ENCODE data around the gene CPE. TPM values are rescaled to one million over a fixed set of nuclear protein-coding genes. Genes with fewer than 3 reads are reported as not detected.
"Not testable (repeated sequence)": the region's sequence is repeated elsewhere in the genome, so short reads cannot be mapped to it uniquely, and the experiment has no call there.

CPE gene
- 106 and 113 TPM in 2 replicates for polyA plus RNA-seq (2014; cell fraction: cytosol; rRNA removed)
- polyA plus RNA-seq (2014; cell fraction: nucleus; rRNA removed): 38.1 and 46.7 TPM in 2 replicates

DNA sequence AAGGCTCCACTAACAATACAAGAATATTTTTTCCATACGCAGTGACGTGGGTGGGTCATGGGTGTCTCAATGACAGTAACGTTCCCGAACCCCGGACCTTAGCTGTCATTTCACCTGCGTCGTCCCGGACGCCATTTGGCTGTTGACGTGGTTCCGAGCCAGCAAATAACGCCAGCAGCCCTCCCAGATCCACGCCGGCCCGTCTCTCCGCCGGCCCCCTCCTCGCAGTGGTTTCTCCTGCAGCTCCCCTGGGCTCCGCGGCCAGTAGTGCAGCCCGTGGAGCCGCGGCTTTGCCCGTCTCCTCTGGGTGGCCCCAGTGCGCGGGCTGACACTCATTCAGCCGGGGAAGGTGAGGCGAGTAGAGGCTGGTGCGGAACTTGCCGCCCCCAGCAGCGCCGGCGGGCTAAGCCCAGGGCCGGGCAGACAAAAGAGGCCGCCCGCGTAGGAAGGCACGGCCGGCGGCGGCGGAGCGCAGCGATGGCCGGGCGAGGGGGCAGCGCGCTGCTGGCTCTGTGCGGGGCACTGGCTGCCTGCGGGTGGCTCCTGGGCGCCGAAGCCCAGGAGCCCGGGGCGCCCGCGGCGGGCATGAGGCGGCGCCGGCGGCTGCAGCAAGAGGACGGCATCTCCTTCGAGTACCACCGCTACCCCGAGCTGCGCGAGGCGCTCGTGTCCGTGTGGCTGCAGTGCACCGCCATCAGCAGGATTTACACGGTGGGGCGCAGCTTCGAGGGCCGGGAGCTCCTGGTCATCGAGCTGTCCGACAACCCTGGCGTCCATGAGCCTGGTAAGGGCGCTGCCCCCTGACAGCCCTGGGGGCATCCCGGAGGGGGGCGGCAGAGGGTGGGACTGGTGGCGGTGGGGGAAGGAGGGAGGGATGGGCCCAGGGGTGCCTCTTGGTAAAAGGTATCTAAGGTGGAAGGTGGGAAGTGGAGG is at the start of gene CPE:
CPE (plus strand) TSS at position 264 of the 933 bp plus-strand sequence; CDS start at position 478, 214 bp downstream.
- peak; percentile 83 for DNase-seq (ENCODE audit: low spot score)

DNA sequence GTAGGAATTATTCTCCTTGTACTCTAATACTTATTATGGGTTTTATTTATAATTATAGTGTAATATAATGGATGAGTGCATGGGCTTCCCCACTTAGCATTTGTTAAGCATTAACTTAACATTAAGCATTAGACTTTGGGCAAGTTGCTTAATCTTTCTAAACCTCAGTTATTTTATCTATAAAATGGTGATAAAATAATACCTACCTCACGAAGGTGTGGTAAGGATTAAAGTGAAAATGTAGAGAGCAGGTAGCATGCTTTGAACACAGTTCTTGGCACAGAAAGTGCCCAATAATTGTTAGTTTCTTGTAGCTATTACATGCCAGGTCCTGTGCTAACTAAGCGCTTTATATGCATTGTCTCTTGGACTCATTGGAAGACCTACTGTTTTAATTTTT is 48.7 kb upstream of the CPE start:
- DNase-seq (ENCODE audit: low spot score): no peak

DNA sequence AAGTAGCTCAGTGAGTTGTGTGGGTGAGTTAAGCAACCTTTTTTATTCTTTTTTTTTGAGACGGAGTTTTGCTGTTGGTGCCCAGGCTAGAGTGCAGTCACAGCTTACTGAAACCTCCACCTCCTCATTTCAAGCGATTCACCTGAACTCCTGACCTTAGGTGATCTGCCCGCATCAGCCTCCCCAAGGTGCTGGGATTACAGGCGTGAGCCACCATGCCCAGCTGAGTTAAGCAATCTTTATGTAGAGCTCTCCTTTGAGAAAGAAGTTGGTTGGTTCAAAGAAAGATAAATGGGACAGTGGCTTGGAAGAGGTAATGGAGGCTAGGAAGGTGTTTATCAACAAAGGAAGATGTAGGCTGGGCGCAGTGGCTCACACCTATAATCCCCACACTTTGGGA is 48.1 kb upstream of the CPE start:
- no peak for DNase-seq (ENCODE audit: low spot score)

DNA sequence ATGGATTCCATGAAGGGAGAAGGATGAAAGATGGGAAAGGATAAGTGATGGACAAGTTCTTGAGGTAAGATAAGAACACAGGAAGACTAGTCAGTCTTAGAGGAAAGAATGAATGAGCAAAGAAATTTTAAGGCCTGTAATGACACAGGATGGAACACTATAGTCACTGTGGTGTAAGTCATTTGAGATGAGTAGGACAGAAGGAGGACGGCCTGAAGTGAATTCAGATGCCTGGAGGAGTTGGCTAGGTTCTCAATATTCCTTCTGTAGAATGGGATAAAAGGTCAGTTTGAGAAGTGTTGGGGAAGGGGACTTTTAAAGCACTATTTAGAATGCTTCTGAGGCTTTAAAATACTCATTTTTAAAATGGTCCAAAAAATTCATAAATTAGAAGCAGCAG is 47.4 kb upstream of the CPE start:
- peak; percentile 28 for DNase-seq (ENCODE audit: low spot score)

DNA sequence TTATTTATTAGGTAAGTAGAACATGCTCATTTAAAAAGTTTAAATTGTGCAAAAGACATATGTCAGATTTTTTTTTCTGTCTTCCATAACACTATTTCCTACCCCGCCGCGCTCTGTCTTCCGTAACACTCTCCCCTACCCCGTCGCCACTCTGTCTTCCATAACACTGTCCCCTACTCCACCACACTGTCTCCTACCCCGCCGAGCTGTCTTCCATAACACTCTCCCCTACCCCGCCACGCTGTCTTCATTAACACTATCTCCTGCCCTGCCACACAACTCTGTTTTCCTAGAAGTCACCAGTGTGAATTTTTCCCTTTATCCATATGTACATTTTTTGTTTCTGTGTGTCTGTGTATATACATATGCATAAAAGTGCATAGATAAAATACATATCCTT is 47.0 kb upstream of the CPE start:
- DNase-seq (ENCODE audit: low spot score): no peak

DNA sequence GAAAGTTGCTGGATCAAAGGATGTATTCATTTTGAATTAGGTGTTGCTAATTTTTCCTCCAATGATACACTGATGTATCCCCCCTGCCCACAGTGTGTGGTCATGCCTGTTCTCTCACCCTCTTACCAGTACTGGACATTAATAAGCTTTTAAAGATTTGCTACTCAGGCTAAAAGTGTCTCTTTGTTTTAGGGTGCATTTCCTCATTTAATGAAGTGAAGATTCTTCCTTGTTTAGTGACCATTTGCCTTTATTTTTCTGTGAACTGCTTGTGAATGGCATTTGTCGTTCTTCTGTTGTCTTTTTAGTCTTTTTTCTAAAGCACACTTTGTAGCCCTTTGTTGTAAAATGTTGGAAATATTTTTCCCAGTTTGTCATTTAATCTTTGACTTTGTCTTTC is 46.3 kb upstream of the CPE start:
- DNase-seq (ENCODE audit: low spot score): no peak

DNA sequence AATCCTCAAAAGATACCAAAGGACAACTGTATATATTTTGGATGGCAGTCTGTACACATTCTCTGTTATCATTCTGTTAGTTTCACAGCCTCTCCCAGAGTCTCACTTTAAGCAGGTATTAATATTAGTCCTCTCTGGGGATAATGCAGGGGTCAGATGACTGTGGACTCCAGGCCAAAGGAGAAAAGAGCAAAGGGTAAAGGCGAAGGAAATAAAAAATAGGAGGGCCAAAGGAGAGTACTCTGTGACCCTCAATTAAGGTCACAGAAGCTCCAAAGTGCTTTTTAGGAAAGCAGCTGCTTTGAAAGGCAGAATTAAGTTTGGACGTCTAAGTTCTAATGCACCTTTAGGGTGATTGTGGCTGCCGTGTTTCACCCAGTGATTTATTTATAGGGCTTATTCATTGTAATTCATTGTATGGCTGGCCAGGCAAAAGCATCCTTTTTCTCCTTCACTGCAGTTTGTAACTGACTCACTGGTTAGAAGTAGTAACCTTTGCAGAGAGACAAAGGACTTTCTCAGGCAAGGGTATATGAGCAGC is 43.6 kb upstream of the CPE start:
- no peak for DNase-seq (ENCODE audit: low spot score)

DNA sequence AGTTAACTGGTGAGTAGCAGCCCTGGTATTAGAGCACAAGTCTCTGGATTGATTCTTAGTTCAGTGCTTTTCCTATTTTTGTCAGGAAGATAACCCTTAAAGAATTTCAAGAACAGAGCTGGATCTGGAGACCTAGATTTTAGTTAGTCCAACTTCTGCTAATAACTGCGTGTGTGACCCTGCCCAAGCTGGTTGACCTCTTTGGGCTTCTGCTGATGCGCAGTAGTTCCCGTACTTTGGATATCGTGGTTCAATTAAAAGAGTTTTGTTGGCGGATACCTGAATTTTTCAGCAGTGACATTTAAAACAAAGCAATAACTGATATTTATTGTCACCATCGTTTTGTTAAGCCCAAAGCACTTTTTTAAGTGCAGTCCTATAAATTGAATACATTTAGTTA is 42.1 kb upstream of the CPE start:
- DNase-seq (ENCODE audit: low spot score): no peak

DNA sequence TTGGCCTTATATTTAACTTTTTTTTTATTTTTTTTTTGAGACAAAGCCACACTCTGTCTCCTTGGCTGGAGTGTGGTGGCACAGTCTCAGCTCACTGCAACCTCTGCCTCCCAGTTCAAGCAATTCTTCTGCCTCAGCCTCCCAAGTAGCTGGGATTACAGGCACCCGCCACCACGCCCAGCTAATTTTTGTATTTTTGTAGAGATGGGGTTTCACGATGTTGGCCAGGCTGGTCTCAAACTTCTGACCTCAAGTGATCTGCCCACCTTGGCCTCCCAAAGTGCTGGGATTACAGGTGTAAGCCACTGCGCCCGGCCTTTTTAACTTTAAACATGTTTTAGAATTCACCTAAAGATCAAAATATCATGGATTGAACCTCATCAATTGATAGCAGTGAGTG is 36.5 kb upstream of the CPE start:
- DNase-seq (ENCODE audit: low spot score): not testable (repeated sequence)

DNA sequence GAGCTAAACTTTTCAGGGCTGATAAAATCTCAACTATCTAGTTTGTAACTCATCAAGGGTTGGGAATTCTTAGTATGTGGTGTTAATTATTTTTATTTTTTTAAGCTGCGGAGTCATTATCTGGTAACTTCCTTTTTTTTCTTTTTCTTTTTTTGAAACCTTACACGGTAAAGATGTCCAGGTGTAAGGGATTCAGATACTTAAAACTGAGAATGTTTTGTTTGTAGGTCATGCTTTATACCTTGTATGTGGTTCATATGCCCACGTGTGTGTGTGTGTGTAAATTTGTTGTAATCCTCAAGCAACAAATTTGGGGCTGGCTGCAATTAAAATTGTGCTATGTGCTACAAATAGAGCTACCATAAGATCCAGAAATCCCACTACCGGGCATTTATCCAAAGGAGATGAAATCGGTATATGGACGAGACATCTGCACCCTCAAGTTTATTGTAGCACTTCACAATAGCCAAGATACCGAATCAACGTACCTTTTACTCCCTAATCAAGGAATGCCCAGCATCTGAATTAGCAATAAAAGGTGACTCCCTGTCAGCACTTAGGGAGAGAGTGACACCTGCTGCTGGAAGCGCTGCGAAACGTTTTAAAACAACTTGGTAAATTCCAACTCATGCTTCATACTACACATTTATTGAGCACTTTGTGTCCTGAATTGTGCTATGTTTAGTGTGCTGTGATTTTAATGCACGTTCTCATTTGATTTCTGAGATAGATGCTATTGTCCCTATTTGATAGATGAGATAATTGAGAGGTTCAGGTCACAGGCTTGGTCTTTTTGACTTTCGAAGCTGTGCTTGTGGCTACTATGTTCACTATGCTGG is 35.2 kb upstream of the CPE start:
- DNase-seq (ENCODE audit: low spot score): no peak

DNA sequence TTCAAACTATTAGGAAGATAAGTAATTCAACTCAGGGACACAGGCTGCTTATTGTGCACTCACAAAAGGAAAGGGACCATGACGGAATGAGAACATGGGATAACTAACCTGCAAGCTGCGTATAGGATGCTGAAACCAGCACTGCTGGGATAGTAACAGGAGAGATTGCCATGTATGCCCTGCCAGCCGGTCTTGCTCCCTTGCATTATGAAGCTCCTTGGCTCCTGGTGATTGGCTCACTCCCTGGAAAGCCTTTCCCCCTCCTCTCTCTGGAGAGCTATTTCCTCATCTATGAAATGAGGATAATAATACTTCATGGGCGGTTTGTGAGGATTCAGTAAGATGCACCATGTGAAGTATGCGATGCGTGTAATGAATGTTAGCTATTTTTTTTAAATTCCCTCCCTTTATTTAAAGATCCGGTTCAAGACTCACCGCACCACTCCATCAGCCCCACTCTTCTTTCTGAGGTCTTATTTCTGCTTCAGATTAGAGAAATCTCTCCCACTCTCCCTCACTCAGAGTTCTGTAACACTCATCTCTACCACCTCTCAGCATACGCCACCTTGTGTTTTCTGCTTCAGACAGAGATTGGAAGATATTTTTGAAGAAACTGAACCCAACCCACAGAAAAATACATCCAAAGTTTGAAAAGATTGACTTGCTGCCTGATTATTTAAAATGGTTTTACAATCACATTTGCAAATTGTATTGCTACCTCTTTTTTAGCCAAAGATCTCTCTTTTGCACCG is 33.0 kb upstream of the CPE start:
- DNase-seq (ENCODE audit: low spot score): no peak

DNA sequence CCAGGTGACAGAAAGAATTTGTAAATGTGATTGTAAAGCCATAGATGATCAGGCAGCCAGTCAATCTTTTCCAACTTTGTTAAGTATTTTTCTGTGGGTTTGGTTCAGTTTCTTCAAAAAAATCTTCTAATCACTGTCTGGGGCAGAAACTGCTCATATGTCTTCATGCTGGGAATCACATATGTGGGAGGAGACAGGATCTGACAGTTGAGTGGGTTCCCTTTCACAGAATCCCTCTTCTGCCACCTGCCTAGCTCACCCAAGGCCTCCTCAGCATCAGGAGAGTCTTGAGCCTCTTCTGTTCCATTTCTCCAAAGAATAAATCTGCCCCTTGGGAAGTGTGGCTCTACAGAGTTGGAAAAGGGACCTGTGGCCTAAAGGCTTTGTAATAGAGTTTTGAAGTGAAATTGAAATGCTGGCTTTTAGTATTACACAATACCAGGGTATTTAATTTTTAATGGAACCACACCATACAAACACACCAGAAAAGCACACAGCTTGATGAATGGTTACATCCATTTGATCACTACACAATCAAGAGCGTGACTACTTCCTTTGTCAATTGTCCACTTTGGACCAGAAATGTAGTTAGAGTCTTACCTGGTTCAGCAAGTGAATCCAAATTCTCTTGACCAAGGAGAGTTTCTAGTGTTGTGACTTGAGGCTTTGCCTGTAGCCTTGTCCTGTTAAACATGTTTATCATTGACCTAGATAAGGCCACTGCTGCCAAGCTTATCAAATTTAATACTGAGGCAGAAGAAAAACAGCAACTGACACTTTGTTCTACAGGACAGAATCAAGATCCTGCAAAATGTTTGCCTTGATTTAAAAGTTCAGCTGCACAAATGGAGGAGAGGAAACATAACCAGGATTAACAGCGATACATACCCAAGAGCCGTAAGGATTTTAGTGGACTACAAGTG is 30.9 kb upstream of the CPE start:
- DNase-seq (ENCODE audit: low spot score): peak; percentile 33

DNA sequence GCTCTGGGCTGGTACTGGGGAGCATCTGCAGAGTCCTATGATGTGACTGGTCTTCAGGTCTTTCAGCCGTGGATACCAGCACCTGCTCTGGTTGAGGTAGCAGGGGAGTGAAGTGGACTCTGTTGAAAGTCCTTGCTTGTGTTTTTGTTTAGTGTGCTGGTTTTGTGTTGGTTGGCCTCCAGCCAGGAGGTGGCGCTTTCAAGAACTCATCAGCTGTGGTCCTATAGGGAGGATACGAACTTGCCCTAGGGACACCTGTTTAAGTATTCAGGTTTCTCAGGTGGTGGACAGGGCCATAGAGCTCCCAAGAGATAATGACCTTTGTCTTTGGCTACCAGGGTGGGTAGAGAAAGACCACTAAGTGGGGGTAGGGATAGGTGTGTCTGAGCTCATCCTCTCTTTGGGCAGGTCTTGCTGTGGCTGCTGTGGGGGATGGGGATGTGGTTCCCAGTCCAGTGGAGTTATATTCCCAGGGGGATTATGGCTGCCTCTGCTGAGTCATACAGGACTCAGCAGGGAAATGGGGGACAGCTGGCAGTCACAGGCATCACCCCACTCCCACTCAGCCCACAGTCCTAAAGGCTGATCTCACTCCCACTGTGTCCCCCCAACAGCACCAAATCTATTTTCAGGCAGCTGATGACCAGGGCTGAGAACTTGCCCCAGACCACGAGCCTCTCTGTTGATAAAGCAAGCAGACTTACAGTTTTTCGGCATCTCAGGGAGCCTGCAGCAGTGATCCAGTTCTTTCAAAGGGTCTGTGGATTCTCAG is 27.3 kb upstream of the CPE start:
- no peak for DNase-seq (ENCODE audit: low spot score)

DNA sequence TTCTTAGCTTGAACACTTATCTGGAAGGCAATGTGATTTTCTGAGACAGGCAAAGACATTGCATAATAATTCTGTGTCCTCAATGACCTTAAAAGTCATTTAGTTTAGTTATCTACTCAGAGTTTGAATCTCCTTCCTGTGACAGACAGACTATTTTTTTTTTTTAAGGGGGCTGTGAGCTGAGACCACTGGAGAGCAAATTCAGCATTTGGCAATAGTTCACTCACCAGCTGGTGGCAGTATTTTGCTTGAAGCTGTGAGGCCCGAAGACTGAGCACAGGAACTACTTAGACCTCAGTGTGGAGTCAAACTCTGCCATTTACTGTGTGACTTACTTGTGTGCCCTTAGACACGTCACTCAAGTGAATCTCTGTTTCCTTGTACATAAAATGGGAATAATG is 22.9 kb upstream of the CPE start:
- DNase-seq (ENCODE audit: low spot score): peak; percentile 63

DNA sequence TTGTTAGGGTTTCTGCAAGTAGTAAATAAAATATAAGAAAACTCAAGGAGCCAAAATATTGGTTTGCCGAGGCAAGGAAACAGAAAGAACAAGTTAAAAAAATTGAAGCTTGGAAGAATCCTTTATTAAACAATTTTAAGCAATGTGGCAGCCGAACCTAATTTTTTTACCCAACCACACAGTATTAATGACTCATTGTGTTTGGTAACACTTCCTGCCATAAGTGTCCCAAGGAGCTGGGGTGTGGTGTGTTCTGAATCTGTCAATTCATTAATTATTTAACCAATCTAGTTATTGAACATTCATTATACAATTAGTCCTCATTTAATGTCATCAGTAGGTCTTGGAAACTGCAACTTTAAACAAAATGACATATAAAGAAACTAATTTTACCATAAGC is 19.3 kb upstream of the CPE start:
- DNase-seq (ENCODE audit: low spot score): no peak

DNA sequence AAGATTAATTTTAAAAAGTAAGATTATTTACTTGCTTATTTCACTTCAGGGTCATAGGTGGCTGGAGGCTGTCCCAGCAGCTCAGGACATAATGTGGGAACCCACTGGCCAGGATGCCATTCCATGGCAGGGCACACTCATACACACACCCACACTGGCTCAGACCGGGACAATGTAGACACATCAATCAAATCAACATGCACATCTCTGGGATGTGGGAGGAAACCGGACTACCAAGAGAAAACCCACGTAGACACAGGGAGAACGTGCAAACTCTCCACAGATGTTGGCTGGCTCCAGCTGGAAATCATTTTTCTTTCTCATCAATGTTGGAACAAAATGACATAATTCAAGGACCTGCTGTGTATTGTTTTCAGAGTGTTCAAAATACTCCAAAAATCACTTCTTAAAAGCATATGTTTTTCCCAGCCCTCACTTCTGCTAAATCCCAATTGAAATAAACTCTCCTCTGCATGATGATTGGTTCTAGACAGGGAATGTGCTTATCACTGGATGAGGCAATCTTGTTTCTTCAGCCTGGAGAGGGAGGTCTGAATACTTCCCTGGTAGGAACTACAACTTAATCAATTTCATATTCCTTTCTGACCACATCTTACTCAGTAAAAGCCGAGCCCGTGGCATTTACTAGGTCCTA is 18.6 kb upstream of the CPE start:
- DNase-seq (ENCODE audit: low spot score): no peak

DNA sequence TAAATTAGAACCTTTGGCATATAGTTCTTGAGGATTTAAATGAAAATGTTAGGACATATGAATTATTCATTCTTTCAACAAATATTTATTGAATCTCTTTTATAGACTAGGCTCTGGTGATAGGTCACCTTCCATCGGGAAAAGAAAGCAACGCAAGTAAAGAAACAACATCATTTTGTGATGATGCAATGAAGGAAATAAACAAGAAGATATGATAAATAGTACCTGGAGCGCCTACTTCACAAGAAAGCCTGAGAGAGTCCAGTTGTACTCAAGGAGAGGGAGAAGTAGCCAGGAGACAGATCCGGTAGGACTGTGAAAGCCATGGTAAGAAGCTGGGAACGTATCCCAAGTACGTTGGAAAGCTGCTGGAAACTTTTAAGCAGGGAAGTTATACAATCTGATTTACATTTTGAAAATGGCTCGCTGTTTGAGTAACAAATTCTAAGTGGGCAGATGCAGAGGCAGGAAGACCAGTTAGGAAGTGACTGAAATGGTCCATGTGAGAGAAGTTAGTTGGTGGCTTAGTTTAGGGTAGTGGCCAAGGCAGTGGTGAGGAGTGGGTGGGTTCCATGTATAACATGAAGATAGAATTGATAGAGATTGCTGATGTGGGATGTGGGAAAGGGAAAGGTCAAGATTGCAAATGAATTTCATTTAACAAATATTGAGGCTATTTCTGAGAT is 17.7 kb upstream of the CPE start:
- no peak for DNase-seq (ENCODE audit: low spot score)

DNA sequence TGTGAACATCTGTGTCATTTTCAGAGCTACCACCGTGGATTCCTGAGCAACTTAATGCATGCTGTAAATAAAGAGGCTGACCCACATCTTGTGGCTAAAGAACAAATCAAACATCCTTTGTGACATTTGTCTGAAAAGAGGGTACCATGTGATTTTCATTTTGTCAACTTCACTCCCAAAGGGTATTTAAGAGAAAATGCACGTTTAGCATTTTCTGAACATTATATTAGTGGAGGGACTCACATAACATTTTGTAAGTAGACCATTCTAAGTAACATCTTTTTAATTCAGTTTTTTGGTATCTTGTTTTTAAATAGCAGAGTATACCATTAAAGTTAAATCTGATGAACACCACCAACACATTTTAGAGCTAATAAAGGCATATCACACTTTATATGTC is 17.0 kb upstream of the CPE start:
- DNase-seq (ENCODE audit: low spot score): no peak
